ENCODE measurements around the gene GPR17. TPM values are rescaled to one million over a fixed set of nuclear protein-coding genes. Genes with fewer than 3 reads are reported as not detected.

The GPR17 gene
- total and polyA plus RNA-seq, 2 experiments from 2014 or later, result not detected

DNA sequence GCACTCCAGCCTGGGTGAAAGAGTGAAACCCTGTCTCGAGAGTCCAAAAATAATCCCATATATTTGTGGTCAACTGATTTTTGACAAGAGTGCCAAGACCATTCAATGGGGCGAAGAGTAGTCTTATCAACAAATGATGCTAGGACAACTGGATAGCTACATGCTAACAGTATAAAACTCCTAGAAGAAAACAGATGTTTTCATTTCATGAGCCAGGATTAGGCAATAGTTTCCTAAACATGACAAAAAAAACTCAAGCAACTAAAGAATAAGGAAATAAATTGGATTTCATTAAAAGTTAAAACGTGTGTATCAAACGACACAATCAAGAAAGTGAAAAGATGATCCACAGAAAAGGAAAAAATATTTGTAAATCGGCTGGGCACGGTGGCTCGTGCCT lies 23.1 kb downstream of the GPR17 start:
- Histone ChIP-seq H3F3A (replicated peaks; ENCODE audit: low read depth) (0 out of 2 replicates have a peak, but pooled peaks cover under 1% of the 10 kb centered on the region), H3K4me3 (no peak overlapping the region), H2AFZ (no peak overlapping the region), H4K20me1 (replicated peaks; ENCODE audit: insufficient read depth) (no peaks in the 10 kb centered on the region), H3K4me1 (ENCODE audit: insufficient read depth) (no peaks in the 10 kb centered on the region), H3K79me2 (replicated peaks; ENCODE audit: insufficient read depth) (no peaks in the 10 kb centered on the region), H3K36me3 (ENCODE audit: insufficient read depth) (no peaks in the 10 kb centered on the region), H3K27ac (ENCODE audit: low read depth) (no peak overlapping the region), H3K27me3 (ENCODE audit: insufficient read depth) (peaks cover 38% of the 10 kb centered on the region), H3K9me2 (ENCODE audit: insufficient read depth) (no peaks in the 10 kb centered on the region), H3K4me2 (no peak overlapping the region)
- no peak overlapping the region for H3K27ac Mint-ChIP-seq
- TF ChIP-seq CREB1 (CRISPR knock-in tag; IDR thresholded peaks at IDR 0.05; ENCODE audit: low read depth) (no peak), NANOG (IDR thresholded peaks at IDR 0.05; ENCODE audit: borderline replicate concordance) (no peak), STAT1 (IDR thresholded peaks at IDR 0.05; ENCODE audit: unreplicated experiment) (no peak), ZNF114 (CRISPR knock-in tag; IDR thresholded peaks at IDR 0.05) (no peak), POLR2AphosphoS5 (IDR thresholded peaks at IDR 0.05; ENCODE audit: low read depth) (no peak), EZH2phosphoT487 (IDR thresholded peaks at IDR 0.05; ENCODE audit: unreplicated experiment) (no peak), JUNB (IDR thresholded peaks at IDR 0.05; ENCODE audit: unreplicated experiment) (no peak)
- TF ChIP-seq, protein P1, sequence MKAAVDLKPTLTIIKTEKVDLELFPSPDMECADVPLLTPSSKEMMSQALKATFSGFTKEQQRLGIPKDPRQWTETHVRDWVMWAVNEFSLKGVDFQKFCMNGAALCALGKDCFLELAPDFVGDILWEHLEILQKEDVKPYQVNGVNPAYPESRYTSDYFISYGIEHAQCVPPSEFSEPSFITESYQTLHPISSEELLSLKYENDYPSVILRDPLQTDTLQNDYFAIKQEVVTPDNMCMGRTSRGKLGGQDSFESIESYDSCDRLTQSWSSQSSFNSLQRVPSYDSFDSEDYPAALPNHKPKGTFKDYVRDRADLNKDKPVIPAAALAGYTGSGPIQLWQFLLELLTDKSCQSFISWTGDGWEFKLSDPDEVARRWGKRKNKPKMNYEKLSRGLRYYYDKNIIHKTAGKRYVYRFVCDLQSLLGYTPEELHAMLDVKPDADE (IDR thresholded peaks at IDR 0.05), result no peak
- TF ChIP-seq, protein P2, sequence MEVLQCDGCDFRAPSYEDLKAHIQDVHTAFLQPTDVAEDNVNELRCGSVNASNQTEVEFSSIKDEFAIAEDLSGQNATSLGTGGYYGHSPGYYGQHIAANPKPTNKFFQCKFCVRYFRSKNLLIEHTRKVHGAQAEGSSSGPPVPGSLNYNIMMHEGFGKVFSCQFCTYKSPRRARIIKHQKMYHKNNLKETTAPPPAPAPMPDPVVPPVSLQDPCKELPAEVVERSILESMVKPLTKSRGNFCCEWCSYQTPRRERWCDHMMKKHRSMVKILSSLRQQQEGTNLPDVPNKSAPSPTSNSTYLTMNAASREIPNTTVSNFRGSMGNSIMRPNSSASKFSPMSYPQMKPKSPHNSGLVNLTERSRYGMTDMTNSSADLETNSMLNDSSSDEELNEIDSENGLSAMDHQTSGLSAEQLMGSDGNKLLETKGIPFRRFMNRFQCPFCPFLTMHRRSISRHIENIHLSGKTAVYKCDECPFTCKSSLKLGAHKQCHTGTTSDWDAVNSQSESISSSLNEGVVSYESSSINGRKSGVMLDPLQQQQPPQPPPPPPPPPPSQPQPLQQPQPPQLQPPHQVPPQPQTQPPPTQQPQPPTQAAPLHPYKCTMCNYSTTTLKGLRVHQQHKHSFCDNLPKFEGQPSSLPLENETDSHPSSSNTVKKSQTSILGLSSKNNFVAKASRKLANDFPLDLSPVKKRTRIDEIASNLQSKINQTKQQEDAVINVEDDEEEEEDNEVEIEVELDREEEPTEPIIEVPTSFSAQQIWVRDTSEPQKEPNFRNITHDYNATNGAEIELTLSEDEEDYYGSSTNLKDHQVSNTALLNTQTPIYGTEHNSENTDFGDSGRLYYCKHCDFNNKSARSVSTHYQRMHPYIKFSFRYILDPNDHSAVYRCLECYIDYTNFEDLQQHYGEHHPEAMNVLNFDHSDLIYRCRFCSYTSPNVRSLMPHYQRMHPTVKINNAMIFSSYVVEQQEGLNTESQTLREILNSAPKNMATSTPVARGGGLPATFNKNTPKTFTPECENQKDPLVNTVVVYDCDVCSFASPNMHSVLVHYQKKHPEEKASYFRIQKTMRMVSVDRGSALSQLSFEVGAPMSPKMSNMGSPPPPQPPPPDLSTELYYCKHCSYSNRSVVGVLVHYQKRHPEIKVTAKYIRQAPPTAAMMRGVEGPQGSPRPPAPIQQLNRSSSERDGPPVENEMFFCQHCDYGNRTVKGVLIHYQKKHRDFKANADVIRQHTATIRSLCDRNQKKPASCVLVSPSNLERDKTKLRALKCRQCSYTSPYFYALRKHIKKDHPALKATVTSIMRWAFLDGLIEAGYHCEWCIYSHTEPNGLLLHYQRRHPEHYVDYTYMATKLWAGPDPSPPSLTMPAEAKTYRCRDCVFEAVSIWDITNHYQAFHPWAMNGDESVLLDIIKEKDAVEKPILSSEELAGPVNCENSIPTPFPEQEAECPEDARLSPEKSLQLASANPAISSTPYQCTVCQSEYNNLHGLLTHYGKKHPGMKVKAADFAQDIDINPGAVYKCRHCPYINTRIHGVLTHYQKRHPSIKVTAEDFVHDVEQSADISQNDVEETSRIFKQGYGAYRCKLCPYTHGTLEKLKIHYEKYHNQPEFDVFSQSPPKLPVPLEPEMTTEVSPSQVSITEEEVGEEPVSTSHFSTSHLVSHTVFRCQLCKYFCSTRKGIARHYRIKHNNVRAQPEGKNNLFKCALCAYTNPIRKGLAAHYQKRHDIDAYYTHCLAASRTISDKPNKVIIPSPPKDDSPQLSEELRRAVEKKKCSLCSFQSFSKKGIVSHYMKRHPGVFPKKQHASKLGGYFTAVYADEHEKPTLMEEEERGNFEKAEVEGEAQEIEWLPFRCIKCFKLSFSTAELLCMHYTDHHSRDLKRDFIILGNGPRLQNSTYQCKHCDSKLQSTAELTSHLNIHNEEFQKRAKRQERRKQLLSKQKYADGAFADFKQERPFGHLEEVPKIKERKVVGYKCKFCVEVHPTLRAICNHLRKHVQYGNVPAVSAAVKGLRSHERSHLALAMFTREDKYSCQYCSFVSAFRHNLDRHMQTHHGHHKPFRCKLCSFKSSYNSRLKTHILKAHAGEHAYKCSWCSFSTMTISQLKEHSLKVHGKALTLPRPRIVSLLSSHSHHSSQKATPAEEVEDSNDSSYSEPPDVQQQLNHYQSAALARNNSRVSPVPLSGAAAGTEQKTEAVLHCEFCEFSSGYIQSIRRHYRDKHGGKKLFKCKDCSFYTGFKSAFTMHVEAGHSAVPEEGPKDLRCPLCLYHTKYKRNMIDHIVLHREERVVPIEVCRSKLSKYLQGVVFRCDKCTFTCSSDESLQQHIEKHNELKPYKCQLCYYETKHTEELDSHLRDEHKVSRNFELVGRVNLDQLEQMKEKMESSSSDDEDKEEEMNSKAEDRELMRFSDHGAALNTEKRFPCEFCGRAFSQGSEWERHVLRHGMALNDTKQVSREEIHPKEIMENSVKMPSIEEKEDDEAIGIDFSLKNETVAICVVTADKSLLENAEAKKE (CRISPR knock-in tag; IDR thresholded peaks at IDR 0.05), result no peak
- TF ChIP-seq, protein P3, sequence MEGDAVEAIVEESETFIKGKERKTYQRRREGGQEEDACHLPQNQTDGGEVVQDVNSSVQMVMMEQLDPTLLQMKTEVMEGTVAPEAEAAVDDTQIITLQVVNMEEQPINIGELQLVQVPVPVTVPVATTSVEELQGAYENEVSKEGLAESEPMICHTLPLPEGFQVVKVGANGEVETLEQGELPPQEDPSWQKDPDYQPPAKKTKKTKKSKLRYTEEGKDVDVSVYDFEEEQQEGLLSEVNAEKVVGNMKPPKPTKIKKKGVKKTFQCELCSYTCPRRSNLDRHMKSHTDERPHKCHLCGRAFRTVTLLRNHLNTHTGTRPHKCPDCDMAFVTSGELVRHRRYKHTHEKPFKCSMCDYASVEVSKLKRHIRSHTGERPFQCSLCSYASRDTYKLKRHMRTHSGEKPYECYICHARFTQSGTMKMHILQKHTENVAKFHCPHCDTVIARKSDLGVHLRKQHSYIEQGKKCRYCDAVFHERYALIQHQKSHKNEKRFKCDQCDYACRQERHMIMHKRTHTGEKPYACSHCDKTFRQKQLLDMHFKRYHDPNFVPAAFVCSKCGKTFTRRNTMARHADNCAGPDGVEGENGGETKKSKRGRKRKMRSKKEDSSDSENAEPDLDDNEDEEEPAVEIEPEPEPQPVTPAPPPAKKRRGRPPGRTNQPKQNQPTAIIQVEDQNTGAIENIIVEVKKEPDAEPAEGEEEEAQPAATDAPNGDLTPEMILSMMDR (conservative IDR thresholded peaks at IDR 0.05; ENCODE audit: low read depth in 2 of 2), result no peak
- peaks cover 27% of the 10 kb centered on the region for H3K27me3 Mint-ChIP-seq (ENCODE audit: insufficient read depth, low read depth, poor library complexity)
- no peak for ATAC-seq
- no peak for DNase-seq (ENCODE audit: low spot score)
- H3K4me1 Mint-ChIP-seq, result no peaks in the 10 kb centered on the region
- H3K36me3 Mint-ChIP-seq (ENCODE audit: low read depth), result no peaks in the 10 kb centered on the region
- H3K9me3 Mint-ChIP-seq, result no peaks in the 10 kb centered on the region; the same call in 2 of the 3 replicates
- no peak overlapping the region for H3K4me3 Mint-ChIP-seq

All from GM23338 (cell line).